ENCODE measurements around the gene DCDC2C. TPM values are rescaled to one million over a fixed set of nuclear protein-coding genes. Genes with fewer than 3 reads are reported as not detected.

DCDC2C gene
- total and polyA plus RNA-seq, 2 experiments from 2014 or later, result not detected

GRCh38 chr2:3655871-3656761 is 47.3 kb upstream of the DCDC2C start:
- TF ChIP-seq EZH2phosphoT487 (IDR thresholded peaks at IDR 0.05; ENCODE audit: low read depth, severe bottlenecking, unreplicated experiment), result no peak
- H3K9me2 ChIP-seq (replicated peaks; ENCODE audit: insufficient read depth), result no peaks in the 10 kb centered on the region
- H3K9me3 ChIP-seq (ENCODE audit: low read depth), result no peaks in the 10 kb centered on the region
- H3K27ac ChIP-seq, result no peak overlapping the region
- no peak for DNase-seq (ENCODE audit: low spot score)
- H2AFZ ChIP-seq, result no peak overlapping the region
- peaks cover 15% of the 10 kb centered on the region for H3K4me1 ChIP-seq (ENCODE audit: insufficient read depth)
- no peak overlapping the region for H3K4me2 ChIP-seq
- WGBS (ENCODE audit: low lambda C conversion rate, missing lambda C conversion rate), result 93% methylated on average over 28 of the region's 28 CpGs
- no peaks in the 10 kb centered on the region for H3K36me3 ChIP-seq (replicated peaks; ENCODE audit: insufficient read depth, low read depth)
- H3K4me3 ChIP-seq, result no peak overlapping the region
- H3K27me3 ChIP-seq, result no peaks in the 10 kb centered on the region
- no peaks in the 10 kb centered on the region for H3K79me2 ChIP-seq
- H4K20me1 ChIP-seq (ENCODE audit: insufficient read depth, poor library complexity, severe bottlenecking), result no peaks in the 10 kb centered on the region

DNA sequence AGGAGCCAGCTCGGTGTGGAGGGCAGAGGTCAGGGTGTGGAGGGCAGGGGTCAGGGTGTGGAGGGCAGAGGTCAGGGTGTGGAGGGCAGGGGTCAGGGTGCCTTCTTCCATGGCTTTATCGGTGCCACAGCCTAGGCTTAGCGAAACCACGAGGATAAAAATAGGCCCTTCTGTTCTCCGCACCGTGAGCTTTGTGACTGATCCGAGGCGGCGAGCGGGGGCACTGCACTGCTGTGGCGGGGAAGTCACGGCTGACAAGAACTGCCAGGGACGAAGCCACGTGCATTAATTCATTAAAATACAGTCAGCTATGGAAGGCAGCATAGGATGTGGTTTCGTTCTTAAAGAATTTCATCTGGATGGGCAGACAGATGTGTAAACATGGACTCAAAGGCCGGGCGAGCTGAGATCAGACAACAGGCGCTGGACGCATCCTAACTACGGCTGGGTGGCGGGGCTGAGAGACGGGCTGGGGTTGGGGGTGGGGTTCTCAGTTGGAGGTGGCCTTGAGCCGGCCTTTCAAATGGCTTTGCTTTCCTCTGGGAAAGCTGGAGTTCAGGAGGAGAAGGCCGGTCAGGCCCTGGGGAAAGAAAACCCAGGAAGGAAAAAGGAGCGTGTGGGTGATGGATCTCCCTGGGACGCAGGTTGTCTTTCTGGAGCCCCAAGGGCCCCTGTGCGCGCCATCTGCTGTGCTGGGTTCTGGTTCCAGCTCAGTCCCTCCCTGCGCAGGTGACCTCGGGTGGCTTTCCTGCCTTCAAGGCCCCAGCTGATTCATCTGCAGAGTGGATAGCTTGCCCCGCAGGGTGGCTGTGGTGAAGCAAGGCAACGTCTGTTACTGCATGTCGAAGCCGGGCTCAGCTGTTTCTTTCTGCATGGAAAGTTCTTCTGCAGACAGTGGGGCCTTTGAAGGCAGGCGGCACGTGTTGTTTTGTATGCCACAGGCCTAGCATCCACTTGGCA is 46.3 kb upstream of the DCDC2C start:
- Histone ChIP-seq H2AFZ (no peak overlapping the region), H3K4me2 (no peak overlapping the region), H3K4me1 (ENCODE audit: insufficient read depth) (peaks cover 15% of the 10 kb centered on the region), H3K9me2 (replicated peaks; ENCODE audit: insufficient read depth) (no peaks in the 10 kb centered on the region), H4K20me1 (ENCODE audit: insufficient read depth, poor library complexity, severe bottlenecking) (no peaks in the 10 kb centered on the region), H3K79me2 (no peaks in the 10 kb centered on the region), H3K9me3 (ENCODE audit: low read depth) (no peaks in the 10 kb centered on the region), H3K27ac (no peak overlapping the region), H3K27me3 (no peaks in the 10 kb centered on the region), H3K36me3 (replicated peaks; ENCODE audit: insufficient read depth, low read depth) (no peaks in the 10 kb centered on the region), H3K4me3 (no peak overlapping the region)
- TF ChIP-seq CTCF (IDR thresholded peaks at IDR 0.05; ENCODE audit: poor library complexity), result no peak
- no peak for TF ChIP-seq EZH2 (IDR thresholded peaks at IDR 0.05; ENCODE audit: borderline replicate concordance)
- no peak for TF ChIP-seq EZH2phosphoT487 (IDR thresholded peaks at IDR 0.05; ENCODE audit: low read depth, severe bottlenecking, unreplicated experiment)
- DNase-seq (ENCODE audit: low spot score), result no peak
- 69% methylated on average over 36 of the region's 36 CpGs for WGBS (ENCODE audit: low lambda C conversion rate, missing lambda C conversion rate)

DNA sequence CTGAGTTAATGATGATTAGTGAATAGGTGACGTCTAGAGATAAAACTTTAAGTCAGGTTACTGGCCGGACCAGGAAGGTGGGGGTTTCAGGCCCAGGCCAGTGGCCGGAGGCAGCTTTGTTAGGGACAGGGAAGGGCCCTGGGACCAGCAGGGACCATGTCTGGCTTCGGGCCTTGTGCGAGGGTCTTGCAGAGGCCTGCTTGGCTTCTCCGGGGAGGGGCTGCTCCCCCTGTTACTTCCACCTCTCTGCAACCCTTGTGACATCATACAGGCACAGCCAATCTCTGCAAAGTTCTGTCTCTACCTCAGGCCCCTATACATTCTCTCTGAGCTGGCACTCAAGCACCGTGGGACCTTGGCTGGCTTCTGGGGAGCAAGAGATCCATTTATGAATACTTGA is 45.5 kb upstream of the DCDC2C start, which contains the start of gene ALLC:
TSS of gene ALLC (plus strand) at position 320 of the 400 bp plus-strand sequence. CDS start 12,958 bp downstream, outside the sequence.
- Histone ChIP-seq H3K79me2 (no peaks in the 10 kb centered on the region), H2AFZ (no peak within 1 kb of the TSS), H3K4me1 (ENCODE audit: insufficient read depth) (peaks cover 15% of the 10 kb centered on the region), H4K20me1 (ENCODE audit: insufficient read depth, poor library complexity, severe bottlenecking) (no peaks in the 10 kb centered on the region), H3K36me3 (replicated peaks; ENCODE audit: insufficient read depth, low read depth) (no peaks in the 10 kb centered on the region), H3K27ac (no peak within 1 kb of the TSS), H3K4me2 (no peak within 1 kb of the TSS), H3K27me3 (no peaks in the 10 kb centered on the region), H3K9me2 (replicated peaks; ENCODE audit: insufficient read depth) (no peaks in the 10 kb centered on the region), H3K4me3 (no peak within 1 kb of the TSS), H3K9me3 (ENCODE audit: low read depth) (no peaks in the 10 kb centered on the region)
- no peak for DNase-seq (ENCODE audit: low spot score)
- TF ChIP-seq EZH2 (IDR thresholded peaks at IDR 0.05; ENCODE audit: borderline replicate concordance) (no peak), EZH2phosphoT487 (IDR thresholded peaks at IDR 0.05; ENCODE audit: low read depth, severe bottlenecking, unreplicated experiment) (no peak), CTCF (IDR thresholded peaks at IDR 0.05; ENCODE audit: poor library complexity) (no peak)
- 94% methylated on average over 7 of the region's 7 CpGs for WGBS (ENCODE audit: low lambda C conversion rate, missing lambda C conversion rate)
